Choroid plexus epithelial cell (primary cell): Measurements from ENCODE around the gene ARHGEF11.

ENCODE experiments used
- DNase-seq: peaks from one replicate; pipeline ENCODE4 v3.0.0-alpha.2; 2010; ENCODE audit warnings: low read depth
- H3K4me3 ChIP-seq: 2 replicates; pipeline ENCODE4 v1.5.1; 2011; ENCODE audit warnings: low read depth, mild to moderate bottlenecking, control low read depth, low read length, moderate library complexity
- CTCF ChIP-seq: conservative IDR thresholded peaks from 2 replicates; pipeline ENCODE4 v1.5.1; 2011; ENCODE audit warnings: low read depth, mild to moderate bottlenecking, control low read depth, inconsistent platforms, low read length, moderate library complexity

Gene ARHGEF11

GRCh38 chr1:156944268-156944667 is 101.3 kb downstream of the ARHGEF11 start:
- TF ChIP-seq CTCF = no peak
- no peak for DNase-seq

GRCh38 chr1:156943756-156944155 is 101.8 kb downstream of the ARHGEF11 start:
- no peak overlapping the region for H3K4me3 ChIP-seq
- TF ChIP-seq CTCF = no peak
- no peak for DNase-seq

More at GRCh38 chr1:156944268-156944667, 101.3 kb downstream of the ARHGEF11 start:
- no peak overlapping the region for H3K4me3 ChIP-seq

GRCh38 chr1:156942576-156942975 is 103.0 kb downstream of the ARHGEF11 start:
- TF ChIP-seq CTCF = no peak
- H3K4me3 ChIP-seq = no peak overlapping the region
- no peak for DNase-seq

- DNase-seq = no peak
- no peak overlapping the region for H3K4me3 ChIP-seq
- TF ChIP-seq CTCF = no peak
Measured at GRCh38 chr1:156942176-156942575, 103.4 kb downstream of the ARHGEF11 start.

GRCh38 chr1:156941675-156942074 is 103.9 kb downstream of the ARHGEF11 start:
- DNase-seq = no peak
- no peak overlapping the region for H3K4me3 ChIP-seq
- TF ChIP-seq CTCF = no peak

- no peak overlapping the region for H3K4me3 ChIP-seq
- no peak for TF ChIP-seq CTCF
- DNase-seq = no peak
Measured at GRCh38 chr1:156939786-156940334, 105.7 kb downstream of the ARHGEF11 start.

GRCh38 chr1:156938813-156939212 is 106.7 kb downstream of the ARHGEF11 start:
- no peak for DNase-seq
- H3K4me3 ChIP-seq = no peak overlapping the region
- no peak for TF ChIP-seq CTCF
